ENCODE results near the gene RXFP2.

GRCh38 chr13:31835932-31836331 is 96.6 kb downstream of the RXFP2 start:
- TF ChIP-seq CTCF (IDR thresholded peaks at IDR 0.05; ENCODE audit: borderline replicate concordance, extremely low read depth, low read length, poor library complexity, severe bottlenecking) (no peak), EZH2 (IDR thresholded peaks at IDR 0.05; ENCODE audit: borderline replicate concordance, low read depth, low read length, severe bottlenecking) (no peak)

Measured in DND-41 (cell line).